ENCODE data around the gene OSBPL5.

Gene OSBPL5, protein sequence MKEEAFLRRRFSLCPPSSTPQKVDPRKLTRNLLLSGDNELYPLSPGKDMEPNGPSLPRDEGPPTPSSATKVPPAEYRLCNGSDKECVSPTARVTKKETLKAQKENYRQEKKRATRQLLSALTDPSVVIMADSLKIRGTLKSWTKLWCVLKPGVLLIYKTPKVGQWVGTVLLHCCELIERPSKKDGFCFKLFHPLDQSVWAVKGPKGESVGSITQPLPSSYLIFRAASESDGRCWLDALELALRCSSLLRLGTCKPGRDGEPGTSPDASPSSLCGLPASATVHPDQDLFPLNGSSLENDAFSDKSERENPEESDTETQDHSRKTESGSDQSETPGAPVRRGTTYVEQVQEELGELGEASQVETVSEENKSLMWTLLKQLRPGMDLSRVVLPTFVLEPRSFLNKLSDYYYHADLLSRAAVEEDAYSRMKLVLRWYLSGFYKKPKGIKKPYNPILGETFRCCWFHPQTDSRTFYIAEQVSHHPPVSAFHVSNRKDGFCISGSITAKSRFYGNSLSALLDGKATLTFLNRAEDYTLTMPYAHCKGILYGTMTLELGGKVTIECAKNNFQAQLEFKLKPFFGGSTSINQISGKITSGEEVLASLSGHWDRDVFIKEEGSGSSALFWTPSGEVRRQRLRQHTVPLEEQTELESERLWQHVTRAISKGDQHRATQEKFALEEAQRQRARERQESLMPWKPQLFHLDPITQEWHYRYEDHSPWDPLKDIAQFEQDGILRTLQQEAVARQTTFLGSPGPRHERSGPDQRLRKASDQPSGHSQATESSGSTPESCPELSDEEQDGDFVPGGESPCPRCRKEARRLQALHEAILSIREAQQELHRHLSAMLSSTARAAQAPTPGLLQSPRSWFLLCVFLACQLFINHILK

DNA sequence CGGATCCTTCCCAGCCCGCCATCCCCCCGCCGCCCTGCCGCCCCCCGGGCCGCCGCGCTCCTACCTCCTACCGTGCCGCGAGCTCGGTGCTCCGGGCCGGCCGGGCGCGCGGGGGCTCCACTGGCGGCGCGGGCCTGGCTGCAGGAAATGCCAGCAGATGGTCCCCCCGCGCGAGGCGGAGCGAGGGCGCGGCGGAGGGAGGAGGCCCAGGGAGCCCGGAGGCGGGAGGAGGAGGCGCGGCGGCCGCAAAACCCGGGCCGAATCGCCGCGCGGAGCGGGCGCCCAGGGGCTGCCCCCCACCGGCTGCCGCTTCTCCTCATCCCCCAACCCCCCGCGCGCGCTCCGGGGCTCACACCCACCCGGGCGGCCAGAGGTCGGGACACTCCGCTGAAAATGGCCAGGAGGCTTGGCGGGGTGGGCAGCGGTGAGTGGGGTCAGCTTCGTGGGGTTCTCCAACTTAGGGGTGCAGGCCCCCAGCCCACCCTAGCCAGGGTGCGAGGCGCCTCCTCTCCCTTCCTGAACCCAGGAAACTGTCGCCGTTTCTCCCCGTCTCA is at the start of gene OSBPL5:
Gene OSBPL5, minus strand, starts transcription at position 159 of the 554 bp plus-strand sequence. CDS start 36,162 bp downstream, outside the sequence.
- DNase-seq, result peak in 2 of 3 experiments; percentile 47 to 56

DNA sequence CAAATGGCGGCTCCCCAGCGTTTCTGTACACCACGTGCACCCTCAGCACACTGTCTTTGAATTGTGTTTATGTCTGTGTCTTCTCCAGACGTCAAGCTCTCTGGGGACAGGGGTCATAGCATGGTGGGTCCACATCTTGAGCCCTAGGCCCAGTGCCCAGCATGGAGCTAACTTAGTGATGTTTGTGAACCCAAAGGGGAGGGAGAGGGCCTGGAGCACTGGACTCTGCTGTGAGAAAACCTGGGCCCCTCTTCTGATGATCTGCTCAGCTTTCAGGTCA is 49.2 kb upstream of the OSBPL5 start:
- no peak for DNase-seq

DNA sequence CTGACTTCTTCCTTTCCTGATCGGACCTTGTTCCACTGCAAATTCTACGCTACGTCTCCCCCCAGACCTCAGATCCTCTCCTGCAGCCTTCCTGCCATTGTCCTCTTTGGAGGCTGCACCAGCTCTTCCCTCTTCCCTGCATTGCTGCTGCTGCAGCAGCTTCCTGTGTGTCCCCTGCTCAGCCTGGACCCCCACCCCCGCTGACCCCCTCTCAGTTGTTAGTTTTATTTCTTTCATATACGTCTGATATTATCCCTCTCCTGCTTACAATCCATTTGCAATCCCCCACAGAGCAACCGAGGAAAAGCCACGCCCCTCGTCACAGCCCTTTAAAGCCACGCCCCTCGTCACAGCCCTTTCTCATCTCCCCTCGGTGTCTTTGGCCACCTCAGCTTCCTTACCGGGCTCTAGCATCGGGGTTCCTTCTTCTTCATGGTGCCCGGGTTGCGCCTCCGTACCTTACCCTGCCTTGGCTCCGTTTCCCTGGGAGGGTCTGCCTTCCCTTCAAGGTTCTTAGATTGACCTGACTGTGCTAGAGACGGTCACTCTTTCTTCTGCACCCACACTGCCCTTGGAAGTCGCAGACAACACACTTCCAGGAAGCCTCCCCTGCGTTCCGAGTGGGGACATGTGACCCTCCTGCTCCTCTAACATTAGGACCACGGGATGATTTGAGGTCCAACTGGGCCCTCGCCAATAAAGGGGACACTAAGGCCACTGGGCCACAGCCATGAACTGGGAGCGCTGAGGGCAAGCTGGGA is 48.7 kb upstream of the OSBPL5 start:
- no peak for DNase-seq

DNA sequence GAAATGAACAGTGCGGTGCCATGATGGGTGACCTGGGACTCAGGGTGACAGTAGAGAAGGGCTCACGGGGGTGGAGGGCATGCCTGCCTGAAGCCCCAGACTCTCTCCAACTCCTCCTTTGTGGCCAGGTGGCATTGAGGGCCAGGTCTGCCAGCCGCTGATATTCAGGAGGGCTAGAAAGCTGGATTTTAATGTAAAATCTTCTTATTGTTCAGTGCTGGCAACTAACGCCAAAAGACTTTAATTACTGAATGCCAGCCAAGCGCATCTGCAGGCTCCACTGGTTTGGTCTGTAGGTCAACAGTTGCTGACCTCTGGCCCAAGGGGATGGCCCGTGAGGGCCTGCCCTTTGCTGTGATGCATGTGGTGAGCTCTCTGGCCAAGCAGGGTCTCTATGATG is 43.2 kb upstream of the OSBPL5 start:
- DNase-seq, result no peak

DNA sequence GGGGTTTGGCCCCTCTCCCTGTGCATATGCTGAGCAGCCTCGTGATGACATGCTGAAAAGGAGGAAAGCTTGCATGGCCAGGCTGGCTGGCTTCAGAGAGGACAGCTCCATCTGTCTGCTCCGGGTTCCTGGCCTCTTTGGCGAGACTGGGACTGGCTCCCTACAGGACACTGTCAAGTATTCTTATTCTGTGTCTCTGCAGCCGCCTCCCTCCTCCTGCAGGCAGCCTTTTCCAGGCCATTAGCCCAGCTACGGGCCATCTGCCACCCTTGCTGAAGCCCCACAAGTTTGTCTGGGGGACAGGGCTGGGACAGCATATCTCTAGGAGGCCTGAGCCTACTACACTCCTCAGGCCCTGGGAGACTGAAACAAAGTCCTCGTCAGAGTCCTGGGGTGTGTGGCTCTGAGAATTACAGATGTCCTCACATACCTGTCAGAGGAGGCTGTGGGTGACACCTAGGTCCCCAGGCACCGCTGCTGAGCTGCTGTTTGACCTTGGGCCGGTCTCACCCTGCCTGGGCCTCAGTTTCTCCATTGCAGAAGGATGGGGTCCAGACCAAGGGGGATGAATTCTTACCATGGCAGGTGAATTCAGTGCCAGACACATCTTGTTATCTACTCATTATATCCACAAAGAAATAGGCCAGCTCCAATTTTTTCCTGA is 42.5 kb upstream of the OSBPL5 start:
- DNase-seq, result no peak

DNA sequence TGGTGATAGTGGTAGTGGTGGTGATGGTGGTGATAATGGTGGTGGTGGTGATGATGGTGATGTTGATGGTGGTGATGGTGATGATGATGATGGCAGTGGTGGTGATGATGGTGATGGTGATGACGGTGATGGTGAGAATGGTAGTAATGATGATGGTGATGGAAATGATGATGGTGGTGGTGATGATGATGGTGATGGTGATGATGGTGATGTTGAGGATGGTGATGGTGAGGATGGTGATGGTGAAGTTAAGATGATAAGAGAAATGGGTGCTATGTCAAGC is 41.8 kb upstream of the OSBPL5 start:
- no peak for DNase-seq

DNA sequence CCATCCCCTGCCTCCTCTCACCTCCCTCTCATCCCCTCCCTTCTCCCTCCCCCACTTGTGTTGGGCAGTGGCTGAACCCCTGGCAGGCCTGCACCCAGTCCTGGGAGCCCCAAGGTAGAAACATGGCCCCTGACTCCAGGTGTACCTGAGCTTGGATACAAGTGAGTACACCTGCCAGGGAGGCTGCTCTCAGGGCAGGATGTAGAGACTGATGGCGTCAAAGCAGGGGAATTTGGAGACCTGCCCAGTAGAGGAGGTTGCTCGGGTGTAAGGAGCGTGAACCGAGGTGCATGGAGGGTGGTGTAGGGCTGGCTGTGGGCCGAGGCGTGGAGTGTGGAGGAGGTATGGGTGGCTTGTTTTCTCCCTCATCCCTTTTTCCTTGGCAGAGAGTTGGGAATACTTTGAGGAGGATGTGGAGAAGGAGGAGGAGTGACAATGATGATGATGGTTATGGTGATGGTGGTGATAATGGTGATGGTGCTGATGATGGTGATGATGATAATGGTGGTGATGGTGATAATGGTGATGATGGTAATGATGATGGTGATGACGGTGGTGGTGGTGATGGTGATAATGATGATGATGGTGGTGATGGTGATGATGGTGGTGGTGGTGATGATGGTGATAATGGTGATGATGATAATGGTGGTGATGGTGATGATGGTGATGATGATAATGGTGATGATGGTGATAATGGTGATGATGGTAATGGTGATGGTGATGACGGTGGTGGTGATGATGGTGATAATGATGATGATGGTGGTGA is 41.2 kb upstream of the OSBPL5 start:
- DNase-seq, result no peak

DNA sequence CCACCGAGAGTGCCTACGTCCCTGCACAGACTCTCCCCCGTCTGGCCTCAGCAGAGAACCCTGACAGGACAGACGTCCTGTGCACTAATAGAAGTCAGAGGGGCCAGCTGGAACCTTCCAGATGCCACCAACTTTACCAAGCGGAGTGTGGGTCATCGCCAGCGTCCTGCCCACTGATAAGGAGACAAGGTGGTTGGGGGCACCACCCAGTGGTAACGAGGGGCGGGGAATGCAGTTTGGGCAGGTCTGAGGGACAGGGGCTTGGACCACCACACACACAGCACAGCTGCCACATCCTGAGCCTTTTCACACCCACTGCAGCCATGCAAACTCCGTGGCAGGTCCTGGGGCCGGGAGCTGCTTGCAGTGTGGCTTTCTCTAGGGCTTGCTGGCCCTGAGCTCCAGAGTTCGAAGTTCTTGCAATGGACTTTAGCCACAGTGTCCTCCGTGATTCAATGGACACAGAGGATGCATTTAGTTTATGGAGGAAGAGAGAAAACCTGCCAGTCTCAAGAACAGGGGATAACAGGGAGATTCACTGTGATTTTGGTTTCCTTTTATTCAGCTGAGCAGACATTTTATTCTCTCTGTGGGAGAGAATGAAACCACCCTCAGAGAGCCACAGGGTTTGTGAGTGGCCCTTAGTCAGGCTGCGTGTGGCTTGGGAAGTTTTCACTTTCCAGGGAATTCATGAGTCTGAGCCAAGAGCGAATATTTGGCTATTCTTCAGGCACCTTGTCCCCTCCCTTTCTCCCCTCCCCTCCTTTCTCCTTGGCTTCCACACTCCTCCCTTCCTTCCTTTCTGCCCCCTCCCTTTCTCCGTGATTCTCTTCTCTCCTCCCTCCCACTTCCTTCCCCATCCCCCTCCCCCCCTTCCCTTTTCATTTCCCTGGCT is 40.4 kb upstream of the OSBPL5 start:
- no peak for DNase-seq

DNA sequence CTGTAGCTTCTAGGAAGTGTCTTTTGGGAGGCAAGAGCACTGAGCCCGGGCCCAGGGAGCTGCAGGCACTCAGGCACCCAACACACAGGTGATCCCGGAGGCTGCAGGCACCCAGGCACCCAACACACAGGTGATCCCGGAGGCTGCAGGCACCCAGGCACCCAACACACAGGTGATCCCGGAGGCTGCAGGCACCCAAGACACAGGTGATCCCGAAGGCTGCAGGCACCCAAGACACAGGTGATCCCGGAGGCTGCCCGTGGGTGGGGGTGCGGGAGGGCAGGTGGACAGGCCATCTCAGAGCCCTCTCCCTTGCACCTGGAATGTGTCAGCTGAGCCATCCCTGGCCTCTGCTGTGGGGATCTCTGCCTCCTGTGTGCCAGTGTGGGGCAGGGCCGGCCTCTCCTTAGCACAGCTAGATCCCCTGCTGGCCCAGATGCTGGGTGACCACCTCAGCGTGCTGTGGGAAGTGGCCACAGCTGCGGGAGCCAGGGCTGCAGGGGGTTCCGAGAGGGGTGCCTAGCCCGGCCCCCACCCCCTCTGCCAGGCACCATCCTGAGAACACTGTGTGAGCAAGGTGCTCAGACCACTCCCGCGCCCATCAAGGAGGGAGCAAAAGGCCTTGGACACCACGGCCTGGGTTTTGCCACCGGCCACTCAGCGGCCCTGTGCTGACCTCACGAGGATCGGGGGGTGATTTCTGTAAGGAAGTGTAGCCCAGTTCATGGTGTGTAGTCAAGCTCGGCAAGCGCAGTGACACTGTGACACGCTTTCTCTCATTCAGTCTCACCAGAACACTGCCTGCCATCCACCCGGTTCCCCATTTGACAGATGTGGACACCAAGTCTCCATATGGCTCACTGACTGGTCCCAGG is 39.3 kb upstream of the OSBPL5 start:
- DNase-seq, result no peak

DNA sequence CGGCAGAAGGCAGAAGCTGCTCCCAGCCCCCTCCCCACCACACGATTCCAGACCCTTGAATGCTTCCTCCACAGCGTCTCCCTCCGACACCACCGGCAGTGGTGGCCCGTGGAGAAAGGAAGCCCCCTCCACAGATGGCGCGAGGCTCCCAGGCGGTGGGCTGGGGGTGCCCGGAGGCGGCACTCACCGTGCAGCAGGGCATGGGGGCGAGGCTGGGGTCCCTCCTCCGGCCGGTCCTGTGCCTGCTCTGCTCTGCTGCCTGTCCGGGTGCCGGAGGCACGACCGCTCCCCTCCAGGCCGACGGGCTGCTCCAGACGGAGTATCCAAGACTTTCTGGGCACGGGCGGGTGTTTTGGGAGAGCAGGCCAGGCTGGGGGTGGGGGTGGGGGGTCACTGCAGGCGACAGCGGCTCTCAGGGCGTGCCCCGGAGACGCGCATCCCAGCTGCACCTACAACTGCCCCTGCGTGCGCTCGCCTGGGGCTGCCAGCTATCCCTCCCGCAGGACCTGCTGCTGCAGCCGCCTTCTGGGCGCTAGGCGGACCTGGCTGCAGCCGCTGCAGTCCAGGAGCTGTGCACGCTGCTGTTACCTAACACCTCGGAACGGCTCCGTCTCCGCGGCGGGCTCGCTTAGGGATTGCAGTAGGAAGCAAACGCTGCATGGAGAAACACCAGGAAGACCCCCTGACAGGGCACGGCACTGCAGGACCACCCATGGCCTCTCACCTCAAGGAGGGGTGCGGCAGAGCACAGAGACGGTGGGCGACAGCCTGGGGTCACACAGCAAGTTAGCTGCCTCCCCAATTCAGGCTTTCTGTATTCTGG is 38.3 kb upstream of the OSBPL5 start:
- DNase-seq, result peak in 2 of 3 experiments; percentile 14 to 56

DNA sequence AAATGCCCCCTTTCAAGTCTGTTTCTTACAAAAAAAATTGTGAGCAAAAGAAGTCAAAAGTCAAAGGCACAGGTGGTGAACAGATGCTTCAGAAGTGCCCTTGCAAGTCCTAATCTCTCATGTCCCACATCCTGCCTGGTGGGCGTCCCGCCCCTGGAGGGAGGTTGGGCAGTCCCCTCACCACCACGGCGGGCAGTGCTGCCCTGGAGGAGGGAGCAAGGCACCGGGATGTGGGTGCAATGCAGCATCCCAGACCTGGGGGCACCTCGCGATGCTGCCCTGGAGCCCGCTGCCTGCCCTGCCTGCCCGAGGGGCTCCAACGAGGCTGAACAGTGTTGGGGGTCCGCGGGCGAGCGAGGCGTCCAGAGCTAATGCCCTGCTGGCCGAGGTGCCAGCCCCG is 37.6 kb upstream of the OSBPL5 start:
- DNase-seq, result no peak

DNA sequence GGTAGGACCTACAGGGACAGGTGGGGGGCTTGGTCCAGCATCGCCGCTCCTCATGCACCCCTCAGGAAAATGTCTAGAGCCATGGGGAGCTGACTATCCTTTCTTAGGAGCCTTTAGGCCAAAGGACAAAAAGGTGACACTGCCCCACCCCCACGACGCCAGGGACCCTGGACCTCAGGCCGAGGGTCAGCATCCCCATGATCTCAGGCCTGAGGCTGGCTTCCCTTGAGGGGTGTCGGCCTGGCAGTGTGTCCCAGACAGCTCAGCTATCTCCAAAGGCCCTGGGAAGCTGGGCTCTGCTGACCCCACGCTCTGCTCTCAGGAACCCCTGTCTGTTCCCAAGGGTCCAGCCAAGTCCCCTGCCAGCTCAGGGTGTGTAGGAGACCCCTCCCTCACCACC is 37.2 kb upstream of the OSBPL5 start:
- DNase-seq, result no peak

DNA sequence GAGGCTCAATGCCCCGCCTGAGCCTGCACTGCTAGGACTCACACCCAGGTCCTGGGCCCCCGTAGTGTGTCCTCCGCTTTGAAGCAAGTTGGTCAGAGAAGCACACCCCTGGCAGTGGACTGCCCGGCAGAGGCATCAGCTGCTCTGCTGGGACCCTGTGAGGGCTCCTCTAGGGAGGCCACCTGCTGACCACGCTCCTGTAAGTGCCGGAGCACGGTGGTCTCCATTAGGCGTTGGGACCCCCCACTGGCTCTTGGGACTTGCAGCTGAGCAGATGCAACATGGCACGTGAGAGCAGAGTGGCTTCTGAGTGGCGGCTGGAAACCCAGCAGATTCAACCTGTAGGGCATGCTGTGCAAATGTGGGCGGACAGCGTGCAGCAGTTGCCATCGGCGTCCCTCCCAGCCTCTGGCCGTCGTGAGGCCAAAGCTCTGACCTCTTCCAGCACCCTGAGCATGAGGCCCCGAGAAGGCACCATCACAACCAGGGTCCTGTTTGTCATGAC is 36.6 kb upstream of the OSBPL5 start:
- no peak for DNase-seq

DNA sequence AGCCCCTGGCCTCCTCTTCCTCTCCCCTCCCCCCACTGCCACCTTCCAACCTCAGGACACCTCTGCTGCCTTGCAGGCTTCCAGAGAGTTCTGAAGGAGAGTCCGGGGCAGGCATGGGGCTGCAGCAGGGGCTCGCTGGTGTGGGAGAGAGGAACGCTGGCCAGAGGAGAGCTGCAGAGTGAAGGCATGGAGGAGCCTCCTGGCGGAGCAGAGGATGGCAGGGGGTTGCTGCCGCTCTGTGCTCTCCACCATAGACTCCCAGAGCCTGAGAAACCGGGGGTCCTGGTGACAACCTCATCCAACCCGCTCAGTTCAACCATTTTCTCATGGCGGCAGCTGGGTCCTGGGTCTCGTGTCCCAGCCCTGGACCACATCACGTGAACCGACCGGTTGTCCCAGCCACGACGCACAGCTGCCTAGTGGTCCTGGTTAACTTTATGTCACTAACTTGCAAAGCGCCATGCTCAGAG is 36.0 kb upstream of the OSBPL5 start:
- DNase-seq, result no peak

DNA sequence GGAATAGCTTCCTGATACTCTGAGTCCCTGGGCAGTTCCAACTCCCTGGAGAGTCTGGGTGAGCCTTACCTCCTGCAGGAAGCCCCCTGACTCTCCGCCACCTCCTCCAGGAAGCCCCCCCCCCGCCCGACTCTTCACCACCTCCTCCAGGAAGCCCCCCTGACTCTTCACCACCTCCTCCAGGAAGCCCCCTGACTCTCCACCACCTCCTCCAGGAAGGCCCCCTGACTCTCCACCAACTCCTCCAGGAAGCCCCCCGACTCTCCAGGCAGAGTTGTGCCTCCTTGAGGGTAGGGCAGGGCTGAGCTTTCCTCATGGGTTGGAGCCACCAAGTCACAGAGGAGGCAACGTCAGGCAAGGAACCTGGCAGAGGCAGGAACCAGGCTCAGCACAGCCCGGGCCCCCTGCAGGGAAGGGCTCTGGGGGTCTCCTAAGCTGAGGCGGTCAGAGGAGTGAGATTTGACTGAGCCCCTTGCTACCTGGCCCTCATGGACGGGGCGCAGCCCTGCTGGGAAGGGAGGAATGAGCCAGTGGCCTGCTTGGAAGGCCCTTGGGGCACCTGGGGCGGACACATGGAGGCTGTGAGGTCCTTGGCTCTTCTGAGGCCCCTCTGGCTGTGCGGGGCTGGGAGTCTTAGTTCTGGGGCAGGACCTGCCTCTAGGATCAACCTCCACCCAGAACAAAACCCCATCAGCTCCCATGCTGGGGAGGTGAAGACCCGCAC is 35.4 kb upstream of the OSBPL5 start:
- no peak for DNase-seq

DNA sequence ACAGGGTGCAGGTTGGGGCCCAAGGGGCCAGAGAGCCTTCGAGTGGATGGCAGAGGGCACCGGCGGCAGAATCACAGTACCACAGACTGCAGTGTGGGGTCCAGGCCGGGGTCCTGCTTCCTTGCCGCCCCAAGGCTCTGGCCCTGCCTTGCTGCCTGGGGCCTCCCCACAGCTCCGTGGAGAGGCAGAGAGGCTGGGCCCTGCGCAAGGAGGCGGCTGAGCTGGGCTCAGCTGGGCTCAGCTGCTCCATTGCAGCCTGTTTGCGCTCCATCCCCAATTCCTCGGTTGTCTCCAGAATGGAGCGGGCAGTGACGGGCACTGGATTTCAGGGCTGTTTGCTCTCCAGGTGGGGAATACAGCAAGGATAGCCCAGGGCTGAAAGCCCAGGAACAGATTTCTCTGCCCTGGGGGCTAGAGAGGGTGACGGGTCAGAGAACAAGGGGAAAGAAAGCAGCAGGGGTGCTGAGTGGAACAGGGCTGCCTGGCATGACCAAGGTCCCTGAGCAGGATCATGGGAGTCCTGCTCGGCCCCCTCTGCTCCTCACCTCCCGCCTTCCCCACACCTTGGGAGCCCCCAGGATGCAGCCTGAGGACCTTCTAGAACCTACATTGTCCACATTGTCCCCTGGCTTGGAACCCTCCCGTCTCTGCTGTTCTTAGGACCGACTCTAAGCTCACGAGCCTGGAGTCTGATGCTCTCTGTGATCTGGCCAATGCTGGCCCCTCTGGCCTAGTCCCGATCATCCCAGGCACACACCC is 34.6 kb upstream of the OSBPL5 start:
- DNase-seq, result no peak

DNA sequence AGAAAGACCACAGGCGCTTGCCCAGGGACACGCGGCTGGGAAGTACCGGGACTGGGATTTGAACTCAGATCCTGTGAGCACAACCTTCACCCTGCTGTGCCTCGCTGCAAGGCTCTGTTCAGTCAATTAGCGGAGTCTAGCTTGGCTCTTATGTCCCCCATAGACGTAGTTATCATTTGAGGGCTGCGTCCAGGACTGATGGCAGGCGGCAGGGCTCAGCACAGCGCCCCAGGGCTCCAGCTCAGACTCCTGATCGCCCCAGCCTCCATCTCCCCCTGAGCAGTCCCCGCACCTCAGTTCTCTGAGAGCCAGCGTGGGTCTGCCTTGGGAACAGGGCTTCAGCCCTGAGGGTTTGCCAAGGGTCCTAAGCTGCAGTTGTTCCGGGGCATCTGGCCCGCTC is 33.7 kb upstream of the OSBPL5 start:
- DNase-seq, result no peak
